GM19467 (cell line): ENCODE measurements around the gene GEMIN4.
A peak's percentile ranks its signal among the peaks of the same experiment; 100 is the strongest.

Experiments
- ATAC-seq: cut with Tn5 transposase; IDR thresholded peaks from one replicate; pipeline ENCODE4 v1.9.1; 2021; ENCODE audit warnings: mild to moderate bottlenecking, moderate library complexity; ENCODE audit not compliant: unreplicated experiment

The GEMIN4 gene

DNA sequence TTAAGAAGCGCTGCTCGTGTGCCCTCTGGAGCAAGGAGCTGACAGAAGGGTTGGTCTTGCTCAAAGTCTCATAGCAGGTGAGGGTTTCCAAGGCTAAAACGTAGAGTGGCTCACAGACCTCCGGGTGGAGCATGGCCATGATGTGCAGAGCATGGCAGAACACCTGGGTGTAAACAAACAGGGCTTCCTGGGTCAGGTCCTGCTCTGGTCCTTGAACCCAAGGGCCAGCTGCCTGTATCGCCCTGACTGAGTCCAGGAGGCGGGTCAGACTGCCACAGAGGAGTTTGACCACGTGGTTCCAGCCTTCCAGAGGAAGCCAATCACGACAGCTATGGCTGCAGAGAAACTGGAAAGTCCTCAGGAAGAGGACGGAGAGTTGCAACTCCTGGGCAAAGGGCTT is 7.1 kb downstream of the GEMIN4 start:
- ATAC-seq, result no peak

DNA sequence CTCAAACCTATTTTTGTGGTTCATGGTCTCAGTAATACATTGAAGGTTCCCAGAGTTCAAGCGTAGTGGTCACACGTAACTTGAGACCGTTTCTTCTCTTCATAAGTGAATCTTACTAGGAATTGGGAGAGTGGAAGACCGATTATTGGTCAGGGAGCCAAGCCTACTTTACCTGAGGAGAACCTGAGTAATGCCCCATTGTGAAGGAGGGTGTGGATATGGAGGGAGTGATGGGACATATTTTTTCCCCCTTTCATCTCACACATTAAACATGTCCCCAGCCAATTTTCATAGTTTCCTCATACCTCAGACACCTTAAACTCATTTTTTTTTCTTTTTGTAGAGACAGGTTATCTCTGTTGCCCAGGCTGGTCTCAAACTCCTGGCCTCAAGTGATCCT is 8.9 kb downstream of the GEMIN4 start:
- ATAC-seq, result no peak

DNA sequence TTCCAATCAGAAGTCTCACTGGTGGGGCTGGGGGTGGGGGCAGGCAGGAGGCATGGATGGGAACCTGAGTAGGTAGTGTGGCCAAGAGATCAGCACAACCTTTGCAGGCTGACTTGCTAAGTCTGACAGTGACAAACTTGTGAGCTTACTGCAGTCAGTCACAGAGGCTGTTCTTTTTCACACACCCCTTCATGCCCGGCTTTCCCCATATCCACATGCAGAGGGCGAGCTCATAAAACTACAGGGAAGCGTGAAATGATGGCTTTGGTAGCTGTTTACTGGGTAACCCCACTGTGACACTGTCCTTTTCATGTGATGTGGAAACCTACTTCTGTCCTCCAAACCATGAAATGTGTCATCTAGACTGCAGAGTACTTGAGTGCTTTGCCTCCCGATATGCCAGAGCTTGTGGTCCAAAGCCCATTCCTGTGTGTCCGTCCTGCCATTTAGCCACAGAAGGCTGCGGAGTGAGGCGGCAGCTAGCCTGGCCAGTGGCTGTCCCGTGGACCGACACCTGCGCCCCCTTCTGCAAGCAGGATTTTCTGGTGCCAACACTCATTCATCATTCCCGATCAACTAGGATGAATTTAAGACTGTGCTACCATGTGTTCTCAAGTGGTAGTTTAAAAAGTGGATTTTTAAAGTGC is 9.8 kb downstream of the GEMIN4 start:
- ATAC-seq, result no peak

DNA sequence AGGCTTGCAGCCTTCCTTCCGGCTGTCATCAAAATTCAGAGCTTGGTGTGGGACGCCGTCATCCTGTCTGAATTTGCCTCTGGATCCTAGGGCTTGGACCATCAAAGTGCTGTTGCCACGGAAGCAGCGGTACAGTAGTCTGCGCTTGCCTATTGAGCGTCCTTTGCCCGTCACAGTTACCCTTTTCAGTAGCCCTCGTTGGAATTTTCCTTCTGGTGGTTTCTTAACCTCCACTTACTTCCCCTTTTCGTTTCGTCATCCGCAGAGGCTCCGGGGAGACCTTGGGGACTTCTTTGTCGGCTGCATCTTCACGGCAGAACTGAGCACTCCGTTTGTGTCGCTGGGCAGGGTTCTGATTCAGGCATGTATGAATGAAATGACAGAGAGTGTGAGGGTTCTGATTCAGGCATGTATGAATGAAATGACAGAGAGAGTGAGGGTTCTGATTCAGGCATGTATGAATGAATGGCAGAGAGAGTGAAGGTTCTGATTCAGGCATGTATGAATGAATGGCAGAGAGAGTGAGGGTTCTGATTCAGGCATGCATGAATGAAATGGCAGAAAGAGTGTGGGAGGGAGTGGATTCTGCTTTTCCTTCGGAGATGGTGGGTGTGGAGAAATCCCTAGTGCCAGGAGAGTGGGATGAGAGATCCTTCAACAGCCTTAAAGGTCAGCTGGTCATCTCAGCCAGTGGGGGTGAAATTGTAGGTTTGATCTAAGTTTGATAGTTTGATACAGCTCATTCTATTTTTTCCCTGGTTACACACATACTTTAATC is 11.6 kb downstream of the GEMIN4 start:
- peak; percentile 69 for ATAC-seq

DNA sequence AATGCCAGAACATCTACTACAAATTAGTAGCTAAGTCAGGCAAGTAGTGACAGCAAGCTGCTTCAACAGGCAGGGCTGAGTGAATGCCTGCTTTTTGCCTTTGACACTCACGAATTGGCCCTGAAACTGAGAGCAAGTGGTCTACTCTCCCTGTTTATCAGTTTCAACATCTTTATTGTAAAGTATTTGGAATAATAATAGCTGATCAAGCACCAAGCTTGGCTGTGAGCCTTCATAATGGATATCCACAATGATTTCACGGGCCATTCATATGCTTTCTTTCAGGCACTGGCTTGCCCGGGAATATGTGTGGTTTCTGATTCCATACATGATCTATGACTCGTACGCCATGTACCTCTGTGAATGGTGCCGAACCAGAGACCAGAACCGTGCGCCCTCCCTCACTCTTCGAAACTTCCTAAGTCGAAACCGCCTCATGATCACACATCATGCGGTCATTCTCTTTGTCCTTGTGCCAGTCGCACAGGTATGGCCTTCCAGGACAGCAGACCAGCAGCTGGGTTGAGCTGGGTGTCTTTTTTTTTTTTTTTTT is 14.4 kb downstream of the GEMIN4 start:
- no peak for ATAC-seq

DNA sequence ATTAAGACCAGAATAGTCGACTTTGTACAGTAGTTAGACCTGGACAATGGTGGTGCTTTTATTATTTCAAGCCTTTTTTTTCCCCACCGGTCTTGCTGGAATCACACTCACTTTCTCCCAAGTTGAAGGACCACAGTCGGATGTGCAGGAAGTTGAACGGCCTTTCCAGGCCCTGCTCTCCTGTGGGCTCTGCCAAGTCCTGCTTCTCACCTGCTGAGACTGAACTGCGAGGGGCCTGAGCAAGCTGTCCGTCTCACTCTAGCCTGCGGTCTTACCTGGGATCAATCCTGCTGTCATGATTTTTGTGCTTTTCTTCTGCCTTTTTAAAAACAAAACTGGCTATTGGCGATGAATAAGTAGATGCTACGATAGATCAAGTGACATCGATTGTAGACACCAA is 18.3 kb downstream of the GEMIN4 start:
- no peak for ATAC-seq

DNA sequence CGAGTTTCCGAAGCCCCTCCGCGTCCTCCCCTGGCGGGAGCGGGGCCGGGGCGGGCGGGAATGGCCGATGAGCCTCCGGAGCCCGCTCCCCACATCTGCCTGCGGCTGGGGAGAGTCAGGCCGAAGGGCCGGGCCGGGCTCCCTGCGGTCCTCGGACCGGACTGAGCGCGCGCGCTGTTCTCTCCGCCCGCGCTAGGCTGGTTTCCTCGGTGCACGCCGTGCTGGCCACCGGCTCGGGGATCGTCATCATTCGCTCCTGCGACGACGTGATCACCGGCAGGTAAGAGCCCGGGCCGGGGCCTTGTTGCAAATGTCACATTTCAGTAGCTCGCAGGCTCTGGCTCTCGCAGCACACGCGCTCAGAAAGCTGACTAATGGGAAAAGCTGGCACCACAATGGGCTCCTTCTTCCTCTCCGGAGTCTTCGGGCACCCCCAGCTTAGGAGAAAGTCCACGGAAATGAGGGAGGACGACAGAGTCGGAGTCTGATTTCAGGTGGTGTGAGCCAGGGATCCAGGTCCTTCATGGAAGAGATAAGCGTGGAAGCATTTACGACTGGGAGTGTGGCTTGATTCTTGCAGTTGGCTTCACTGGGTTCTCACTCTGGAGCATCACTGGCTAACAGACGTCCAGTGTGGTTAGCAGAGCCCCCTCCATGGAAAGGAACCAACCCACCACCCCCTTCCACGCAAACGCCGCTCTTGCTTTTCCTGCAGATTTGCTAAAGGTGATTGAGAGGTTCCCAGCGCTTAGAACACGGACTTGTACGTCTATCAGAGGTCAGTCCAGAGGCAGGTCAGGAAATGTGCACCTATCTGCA is 19.0 kb downstream of the GEMIN4 start:
- ATAC-seq, result peak; percentile 36

DNA sequence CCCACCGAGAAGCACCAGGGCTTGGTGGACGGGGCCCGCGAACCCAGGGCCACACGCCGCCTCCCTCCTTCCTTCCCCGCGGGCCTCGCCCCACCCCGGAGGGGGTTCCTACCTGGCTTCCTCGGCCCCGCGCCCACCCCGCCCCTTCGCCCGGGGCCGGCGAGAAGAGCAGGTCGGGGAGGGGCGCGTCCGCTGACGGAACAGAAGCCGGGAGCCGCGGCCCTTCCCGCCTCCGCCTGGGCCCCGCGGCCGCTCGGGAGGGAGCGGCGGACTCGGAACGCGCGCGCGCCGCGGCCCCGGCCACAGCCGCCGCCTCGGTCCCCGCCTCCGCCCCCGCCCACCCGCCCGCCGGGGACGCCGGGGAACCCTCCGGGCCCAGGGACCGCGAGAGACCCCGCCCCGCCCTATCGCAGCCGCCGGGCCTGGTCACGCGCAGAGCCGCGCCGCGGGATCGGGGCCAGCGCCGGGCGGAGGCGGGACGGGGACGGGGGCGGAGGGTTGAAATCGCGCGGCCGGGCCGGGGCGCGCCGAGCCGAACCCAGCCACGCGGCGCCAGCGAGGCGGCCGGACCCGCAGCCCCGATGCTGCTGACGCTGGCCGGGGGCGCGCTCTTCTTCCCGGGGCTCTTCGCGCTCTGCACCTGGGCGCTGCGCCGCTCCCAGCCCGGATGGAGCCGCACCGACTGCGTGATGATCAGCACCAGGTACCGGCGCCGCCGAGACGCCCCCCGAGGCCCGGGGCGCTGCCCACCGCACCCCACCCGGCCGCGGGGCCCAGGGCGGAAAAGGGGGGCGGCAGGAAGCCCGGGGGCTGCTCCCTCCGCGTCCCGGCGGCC is 19.8 kb downstream of the GEMIN4 start, which contains the start of gene TLCD3A:
Gene TLCD3A (plus strand): TSS at position 530 of the 835 bp plus-strand sequence. CDS start 52 bp downstream, at position 582.
- ATAC-seq, result peak; percentile 40

DNA sequence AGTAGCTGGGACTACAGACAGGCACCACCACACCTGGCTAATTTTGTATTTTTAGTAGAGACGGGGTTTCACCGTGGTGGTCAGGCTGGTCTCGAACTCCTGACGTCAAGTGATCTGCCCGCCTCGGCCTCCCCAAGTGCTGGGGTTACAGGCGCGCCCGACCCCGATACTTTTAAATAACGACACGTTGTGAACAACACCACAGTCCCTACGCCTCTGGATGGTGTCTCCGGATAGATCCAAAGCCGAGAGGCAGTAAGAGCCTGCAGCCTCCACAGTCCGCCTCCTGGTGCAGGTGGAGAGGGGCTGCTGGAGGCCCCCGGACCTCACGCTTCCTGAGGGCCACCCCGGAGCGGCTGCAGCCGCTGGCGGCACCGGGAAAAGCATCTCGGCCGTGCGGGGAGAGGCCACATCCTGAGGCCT is 20.4 kb downstream of the GEMIN4 start:
- peak; percentile 6 for ATAC-seq

DNA sequence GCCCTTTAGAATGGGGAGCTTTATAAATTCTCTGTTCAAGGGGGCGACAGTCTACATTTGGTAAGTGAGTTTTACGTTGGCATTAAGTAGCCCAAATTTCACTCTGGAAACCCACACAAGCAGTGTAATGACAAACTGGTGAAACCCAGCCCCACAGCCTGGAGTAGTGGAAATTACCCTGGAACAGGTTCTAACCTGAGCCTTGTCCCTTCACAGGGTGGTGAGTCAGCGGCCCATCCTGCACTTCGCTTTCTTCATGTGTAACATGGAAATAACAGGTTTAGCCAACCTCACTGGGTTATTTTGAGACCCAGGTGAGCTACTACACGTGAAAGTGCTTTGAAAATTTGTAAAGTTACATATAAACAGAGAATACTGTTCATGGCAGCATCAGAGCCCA is 23.2 kb downstream of the GEMIN4 start:
- no peak for ATAC-seq

DNA sequence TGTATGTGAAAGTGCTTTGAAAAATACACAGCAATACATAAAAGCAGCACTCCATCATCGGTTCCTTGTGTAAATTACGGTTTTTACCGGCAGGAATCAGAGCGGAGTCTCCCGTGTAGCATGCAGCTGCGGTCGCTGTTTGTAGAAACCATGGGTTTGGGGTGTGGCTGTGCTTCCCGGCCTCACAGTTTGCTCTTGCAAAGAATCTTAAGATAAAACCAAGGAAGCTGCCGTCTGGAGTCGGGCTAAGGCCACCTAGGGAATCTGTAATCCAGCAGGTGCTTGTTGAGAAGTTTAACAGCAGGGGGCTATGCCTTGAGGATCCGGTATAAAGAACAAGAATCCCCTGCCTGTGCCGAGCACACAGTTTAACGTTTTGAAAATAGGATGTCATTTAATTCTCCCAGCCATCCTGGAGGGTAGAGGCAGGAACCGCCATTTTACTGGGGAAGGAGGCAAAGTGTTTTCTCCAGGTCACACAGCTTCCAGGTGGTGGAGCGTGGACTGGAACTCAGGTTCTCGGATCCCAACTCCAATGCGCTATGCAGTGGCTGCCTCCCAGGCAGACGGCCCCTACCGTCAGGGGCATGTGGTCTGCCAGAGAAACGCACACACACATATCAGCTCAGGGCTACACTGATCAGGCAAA is 25.7 kb downstream of the GEMIN4 start:
- ATAC-seq, result no peak

DNA sequence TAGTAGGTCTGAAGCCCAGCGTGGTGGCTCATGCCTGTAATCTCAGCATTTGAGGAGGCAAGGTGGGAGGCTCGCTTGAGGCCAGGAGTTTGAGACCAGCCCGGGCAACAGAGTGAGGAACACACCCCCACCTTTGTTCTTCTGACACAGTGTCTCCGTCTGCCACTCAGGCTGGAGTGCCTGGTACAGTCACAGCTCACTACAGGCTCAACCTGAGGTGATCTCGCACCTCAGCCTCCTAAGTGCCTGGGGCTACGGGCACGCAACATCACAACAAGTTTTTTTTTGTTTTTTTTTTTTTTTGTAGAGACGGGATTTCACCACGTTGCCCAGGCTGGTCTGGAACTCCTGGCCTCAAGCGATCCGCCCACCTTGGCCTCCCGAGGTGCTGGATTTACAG is 26.3 kb downstream of the GEMIN4 start:
- no peak for ATAC-seq

DNA sequence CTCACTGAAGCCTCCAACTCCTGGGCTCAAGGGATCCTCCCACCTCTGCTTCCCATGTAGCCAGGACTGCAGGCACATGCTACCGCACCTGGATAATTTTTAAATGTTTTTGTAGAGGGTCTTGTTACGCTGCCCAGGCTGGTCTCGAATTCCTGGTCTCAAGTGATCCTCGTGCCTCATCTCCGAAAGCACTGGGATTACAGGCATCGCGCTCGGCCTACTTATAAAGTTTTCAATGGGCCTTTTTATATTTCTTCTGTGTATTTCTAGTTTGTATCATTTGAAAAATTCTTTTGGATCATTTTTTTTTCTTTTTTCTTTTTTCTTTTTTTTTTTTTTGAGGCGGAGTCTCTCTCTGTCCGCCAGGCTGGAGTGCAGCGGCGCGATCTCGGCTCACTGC is 27.0 kb downstream of the GEMIN4 start:
- ATAC-seq, result no peak

DNA sequence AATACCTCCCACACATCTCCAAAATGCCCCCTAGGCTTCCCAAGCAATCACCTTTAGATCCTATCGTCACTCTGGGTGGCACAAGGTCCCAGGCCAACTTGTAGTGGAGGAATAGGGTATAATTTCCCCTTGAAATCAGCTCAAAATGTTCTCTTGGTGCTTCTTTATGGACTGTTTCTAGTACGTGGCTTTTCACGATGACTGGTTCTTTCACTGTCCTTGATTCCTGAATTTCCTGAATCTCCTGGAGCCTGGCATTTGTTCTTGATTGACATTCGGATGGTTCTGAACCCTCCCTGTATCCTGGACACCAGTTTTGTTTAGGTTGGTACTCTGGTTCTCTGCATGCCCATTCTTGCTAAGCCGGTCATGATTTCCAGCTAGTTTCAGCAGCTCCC is 30.5 kb downstream of the GEMIN4 start:
- ATAC-seq, result no peak

DNA sequence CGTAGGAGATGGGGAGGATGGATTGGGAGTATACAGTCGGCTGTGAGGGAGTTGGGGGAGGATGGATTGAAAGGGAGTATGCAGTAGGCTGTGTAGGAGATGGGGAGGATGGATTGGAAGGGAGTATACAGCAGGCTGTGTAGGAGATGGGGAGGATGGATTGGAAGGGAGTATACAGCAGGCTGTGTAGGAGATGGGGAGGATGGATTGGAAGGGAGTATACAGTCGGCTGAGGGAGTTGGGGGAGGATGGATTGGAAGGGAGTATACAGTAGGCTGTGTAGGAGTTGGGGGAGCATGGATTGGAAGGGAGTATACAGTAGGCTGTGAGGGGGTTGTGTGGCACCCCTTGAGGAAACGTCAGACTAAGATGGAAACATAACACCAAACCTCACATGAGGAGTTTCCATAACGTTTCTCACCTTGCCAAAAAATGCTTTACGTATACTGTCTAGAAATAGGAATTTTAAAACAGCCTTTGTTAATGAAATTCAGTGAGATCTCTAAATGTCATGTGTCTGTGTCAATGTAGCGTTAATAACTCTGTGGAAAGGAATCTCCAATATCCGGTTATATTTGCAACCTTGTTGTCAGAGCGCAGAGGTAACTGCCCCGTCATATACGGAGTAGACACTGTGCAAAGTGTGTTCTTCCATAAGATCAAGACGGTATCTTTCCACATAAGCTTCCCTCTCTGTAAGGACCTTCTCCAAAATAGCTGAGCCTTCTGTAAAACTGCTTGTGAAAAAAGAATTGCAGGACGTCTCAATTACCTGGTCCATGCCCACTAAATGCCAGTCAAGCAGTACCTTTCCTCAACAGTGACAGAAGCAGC is 31.1 kb downstream of the GEMIN4 start:
- no peak for ATAC-seq

DNA sequence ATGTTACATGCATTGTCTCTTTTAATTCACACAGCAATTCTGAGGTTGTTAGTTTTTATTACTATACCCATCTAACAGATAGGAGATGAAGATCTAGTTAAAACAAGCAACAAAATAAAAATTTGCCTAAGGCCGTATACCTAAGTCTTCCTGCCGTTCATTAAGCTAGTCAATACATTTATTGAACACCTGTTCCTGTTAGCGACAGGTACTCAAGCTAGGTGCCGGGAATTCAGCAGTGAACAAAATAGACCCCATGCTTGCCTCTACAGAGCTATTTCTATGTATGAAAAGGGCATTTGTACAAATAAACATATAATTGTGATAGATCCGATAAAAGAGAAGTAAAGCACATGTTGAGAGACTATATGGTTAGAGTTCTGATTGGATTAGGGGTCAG is 34.0 kb downstream of the GEMIN4 start:
- ATAC-seq, result no peak

DNA sequence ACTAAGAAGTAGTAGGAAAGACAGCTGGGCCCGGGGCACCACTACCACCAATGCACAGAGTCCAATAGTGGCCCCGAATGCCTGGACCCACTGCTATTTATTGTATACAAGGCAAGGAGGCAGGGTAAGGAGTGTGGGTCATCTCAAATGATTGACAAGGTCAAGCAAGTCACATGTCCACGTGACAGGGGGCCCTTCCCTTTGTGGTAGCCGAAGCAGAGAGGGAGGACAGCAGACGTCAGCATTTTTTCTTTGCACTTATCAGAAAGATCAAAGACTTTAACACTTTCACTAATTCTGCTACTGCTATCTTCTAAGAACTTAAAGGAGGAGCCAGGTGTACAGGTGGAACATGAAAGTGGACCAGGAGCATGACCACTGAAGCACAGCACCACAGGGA is 43.9 kb downstream of the GEMIN4 start:
- no peak for ATAC-seq

DNA sequence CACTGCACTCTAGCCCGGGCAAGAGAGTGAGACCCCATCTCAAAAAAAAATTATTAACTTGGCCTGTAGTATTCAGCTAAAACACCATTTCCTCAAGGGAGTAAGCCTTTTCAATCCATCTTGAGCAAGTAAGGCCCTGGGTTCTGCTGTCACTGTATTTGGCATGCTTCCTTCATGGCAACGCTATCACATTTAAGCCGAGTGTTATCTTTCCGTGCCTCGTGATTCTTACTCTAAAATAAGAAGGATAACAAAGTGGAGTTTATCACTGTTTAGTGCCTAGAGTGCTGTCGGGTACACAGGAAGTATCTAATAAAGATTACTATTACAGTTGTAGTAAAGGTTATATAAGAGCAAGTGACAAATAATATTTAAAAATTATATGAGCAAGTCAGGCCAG is 46.2 kb downstream of the GEMIN4 start:
- ATAC-seq, result no peak

DNA sequence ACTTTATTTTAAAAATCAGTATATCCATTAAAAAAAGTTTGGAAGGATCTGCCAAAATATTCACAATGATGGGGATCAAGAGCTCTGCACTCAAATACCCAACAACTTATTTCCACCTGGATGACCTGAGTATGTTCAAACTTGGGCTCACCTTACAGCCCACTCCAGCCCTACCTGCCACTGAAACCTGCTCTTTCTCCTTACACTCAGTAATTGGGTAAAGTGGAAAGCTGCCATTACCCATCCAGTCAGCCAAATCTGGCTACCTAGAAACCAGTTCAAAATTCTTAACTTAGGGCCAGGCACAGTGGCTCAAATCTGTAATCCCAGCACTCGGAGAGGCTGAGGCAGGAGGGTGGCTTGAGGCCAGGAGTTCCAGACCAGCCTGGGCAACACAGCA is 47.1 kb downstream of the GEMIN4 start:
- no peak for ATAC-seq
